K562 treated with DMSO at 1 percent for 4 hours (cell line): ENCODE measurements around the gene SLX9. TPM values are rescaled to one million over a fixed set of nuclear protein-coding genes. Genes with fewer than 3 reads are reported as not detected.

Experiments
- total RNA-seq: library from RNA; unstranded; fragments of 300-600 nt; gene quantifications from 2 replicates; pipeline ENCODE4 v1.2.3, GENCODE V29; 2022; ENCODE audit not compliant: insufficient read depth

SLX9 gene
- total RNA-seq: 36.6 and 38.4 TPM in 2 replicates

GRCh38 chr21:44939532-44940115 is at the start of gene SLX9:
SLX9 (plus strand) TSS chr21:44940029; CDS start chr21:44940058, 29 bp downstream.

DNA sequence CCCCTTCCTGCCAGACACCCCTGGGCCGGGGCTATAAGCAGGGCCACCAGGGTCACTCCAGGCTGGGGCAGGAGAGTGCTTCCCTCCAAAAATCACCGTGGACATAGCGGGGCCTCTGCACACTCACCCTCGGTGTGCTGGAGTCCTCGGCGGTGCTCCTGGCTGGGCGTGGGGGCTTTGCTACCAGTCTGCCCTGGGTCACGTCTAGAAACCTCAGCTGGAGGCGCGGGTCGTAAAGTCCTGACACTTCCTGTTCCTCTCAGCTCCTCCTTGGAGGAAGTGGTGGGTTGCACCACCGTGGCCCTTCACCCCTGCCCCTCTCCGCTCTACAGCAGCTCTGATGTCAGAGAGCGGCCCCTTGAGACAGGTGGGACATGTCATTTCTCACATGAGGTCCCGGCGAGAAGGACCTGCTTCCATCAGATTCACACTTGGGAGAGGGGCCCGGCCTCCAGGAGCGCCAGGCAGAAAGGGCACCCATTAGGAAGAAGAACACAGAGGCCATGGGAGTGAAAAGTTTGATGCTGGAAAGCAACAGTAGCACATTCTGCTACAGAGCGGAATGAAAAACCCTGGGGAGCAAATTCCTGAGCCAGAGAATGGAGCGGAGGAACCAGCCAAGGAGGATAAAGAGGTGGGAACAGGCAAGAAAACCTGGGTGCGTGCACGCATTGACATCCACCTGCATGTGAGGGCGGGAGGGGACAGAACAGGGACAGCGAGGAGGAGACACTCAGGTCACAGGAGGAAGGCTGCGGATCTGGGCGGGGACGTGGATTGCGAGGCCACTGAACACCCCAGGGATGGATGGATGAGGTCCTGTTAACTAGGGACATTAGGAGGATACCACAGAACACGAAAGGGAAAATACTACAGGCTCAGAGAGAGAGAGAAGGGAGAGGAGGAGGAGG is 18.9 kb upstream of the SLX9 start, which contains the start of gene ITGB2:
Gene ITGB2 (minus strand): TSS at position 206 of the 911 bp plus-strand sequence. CDS start 10,117 bp downstream, outside the sequence.

Other genes starting within 250 kb of the SLX9 start
- gene KRTAP10-12, start 242.9 kb upstream of the SLX9 start, total RNA-seq: not detected in 2 replicates
- not detected in 2 replicates for gene TSPEAR, start 228.5 kb upstream of the SLX9 start, total RNA-seq
- gene UBE2G2, start 138.2 kb upstream of the SLX9 start, total RNA-seq: 47.5 and 77.0 TPM in 2 replicates
- gene SUMO3, start 122.0 kb upstream of the SLX9 start, total RNA-seq: 106 and 115 TPM in 2 replicates
- 141 and 163 TPM in 2 replicates for gene PTTG1IP, start 66.3 kb upstream of the SLX9 start, total RNA-seq
- gene ITGB2, start 19.1 kb upstream of the SLX9 start, total RNA-seq: 1.2 and 1.3 TPM in 2 replicates
- 2.1 and 3.5 TPM in 2 replicates for gene ADARB1, start 134.6 kb downstream of the SLX9 start, total RNA-seq